Muscle of leg (tissue), 11 donors: ENCODE results near the gene BNC2. TPM values are rescaled to one million over a fixed set of nuclear protein-coding genes. Genes with fewer than 3 reads are reported as not detected.
A peak's percentile ranks its signal among the peaks of the same experiment; 100 is the strongest.

ENCODE experiments used
- DNase-seq: peaks from one replicate; pipeline ENCODE4 v3.0.0; 2013
- H3K27ac ChIP-seq: one replicate; pipeline ENCODE4 v1.5.1; 2013; ENCODE audit warnings: mild to moderate bottlenecking, low read length, control low read depth
- H3K27me3 ChIP-seq: one replicate; pipeline ENCODE4 v1.6.1; 2013; ENCODE audit warnings: low read length; ENCODE audit not compliant: control insufficient read depth, insufficient read depth
- H3K36me3 ChIP-seq: one replicate; pipeline ENCODE4 v1.6.1; 2013; ENCODE audit warnings: low read length; ENCODE audit not compliant: control insufficient read depth, insufficient read depth
- H3K4me1 ChIP-seq: one replicate; pipeline ENCODE4 v1.6.1; 2013; ENCODE audit warnings: low read length; ENCODE audit not compliant: control insufficient read depth, insufficient read depth
- H3K4me3 ChIP-seq: one replicate; pipeline ENCODE4 v1.5.1; 2013; ENCODE audit warnings: low read length, control low read depth
- H3K9me3 ChIP-seq: replicated peaks from 2 replicates; pipeline ENCODE4 v1.6.1; 2013; ENCODE audit warnings: low read depth, low read length; ENCODE audit not compliant: control insufficient read depth
- WGBS: methylation state at CpG from one replicate; pipeline ENCODE4 v1.1.5; 2013; ENCODE audit warnings: missing lambda C conversion rate; ENCODE audit not compliant: insufficient coverage; 5-methylcytosine and 5-hydroxymethylcytosine counted together
- polyA plus RNA-seq, 8 donors: library from polyadenylated mRNA; unstranded; fragments of 120-200 nt; gene quantifications; one replicate each; pipeline versions ENCODE4 v1.2.1 to v1.2.3, GENCODE V29; 2013; ENCODE audit warnings: inconsistent platforms in 1 of 8, low replicate concordance in 1 of 8; ENCODE audit not compliant: insufficient read length in 8 of 8, insufficient read depth in 1 of 8
- total RNA-seq: library from RNA; stranded (reverse); fragments of 120-200 nt; gene quantifications from one replicate; pipeline ENCODE4 v1.2.4, GENCODE V29; 2013

Gene BNC2
- total and polyA plus RNA-seq, 9 donors = 4.7 to 24.0 (median 7.6) TPM

DNA sequence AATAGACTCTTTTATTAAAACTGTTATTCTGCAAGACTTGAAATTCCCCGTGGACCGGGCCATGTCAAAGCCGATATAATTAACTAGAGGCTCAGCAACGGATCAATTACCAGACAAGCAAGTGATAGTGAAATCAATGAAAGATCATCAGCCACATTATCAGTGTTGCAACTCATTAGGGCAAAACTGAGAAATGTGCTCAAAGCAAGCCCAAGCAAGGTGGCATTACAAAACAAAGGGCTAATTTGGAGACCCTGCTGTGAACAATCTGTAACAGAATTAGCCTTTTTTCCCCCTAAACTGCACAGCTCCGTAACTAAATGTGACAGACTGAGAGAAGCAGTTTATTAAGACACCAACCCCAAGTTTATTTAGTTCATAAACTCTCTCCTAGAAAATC is 140.3 kb downstream of the BNC2 start:
- Histone ChIP-seq H3K27ac (no peak overlapping the region), H3K36me3 (no peaks in the 10 kb centered on the region), H3K9me3 (no peaks in the 10 kb centered on the region), H3K27me3 (no peaks in the 10 kb centered on the region), H3K4me3 (no peak overlapping the region), H3K4me1 (peaks cover 5% of the 10 kb centered on the region)
- DNase-seq = no peak
- WGBS = 57% methylated on average over 1 of the region's 5 CpGs

- 56% methylated on average over 3 of the region's 4 CpGs for WGBS
- peaks cover 5% of the 10 kb centered on the region for H3K4me1 ChIP-seq
- DNase-seq = no peak
- H3K36me3 ChIP-seq = no peaks in the 10 kb centered on the region
- no peaks in the 10 kb centered on the region for H3K9me3 ChIP-seq
- H3K27me3 ChIP-seq = no peaks in the 10 kb centered on the region
- no peak overlapping the region for H3K27ac ChIP-seq
- no peak overlapping the region for H3K4me3 ChIP-seq
These were observed 140.8 kb downstream of the BNC2 start for GRCh38 chr9:16729651-16730050.

- H3K4me1 ChIP-seq = peaks cover 5% of the 10 kb centered on the region
- 45% methylated on average over 1 of the region's 3 CpGs for WGBS
These were observed 142.3 kb downstream of the BNC2 start for GRCh38 chr9:16728137-16728508.

GRCh38 chr9:16727452-16728136 is 142.9 kb downstream of the BNC2 start:
- H3K27me3 ChIP-seq = no peaks in the 10 kb centered on the region
- peak; percentile 77 for DNase-seq

More at GRCh38 chr9:16728137-16728508, 142.3 kb downstream of the BNC2 start:
- Histone ChIP-seq H3K36me3 (no peaks in the 10 kb centered on the region), H3K9me3 (no peaks in the 10 kb centered on the region), H3K4me3 (no peak overlapping the region), H3K27me3 (no peaks in the 10 kb centered on the region), H3K27ac (no peak overlapping the region)
- peak; percentile 38 for DNase-seq

GRCh38 chr9:16726718-16727451 is 143.6 kb downstream of the BNC2 start:
- H3K27me3 ChIP-seq = no peaks in the 10 kb centered on the region
- DNase-seq = peak; percentile 91
- H3K4me3 ChIP-seq = peak overlapping the region; percentile 55
- no peaks in the 10 kb centered on the region for H3K9me3 ChIP-seq
- H3K36me3 ChIP-seq = no peaks in the 10 kb centered on the region
- WGBS = under 1% methylated on average over 49 of the region's 60 CpGs
- peaks cover 5% of the 10 kb centered on the region for H3K4me1 ChIP-seq
- H3K27ac ChIP-seq = peak overlapping the region; percentile 74

More at GRCh38 chr9:16727452-16728136, 142.9 kb downstream of the BNC2 start:
- Histone ChIP-seq H3K36me3 (no peaks in the 10 kb centered on the region), H3K4me1 (peaks cover 5% of the 10 kb centered on the region), H3K9me3 (no peaks in the 10 kb centered on the region), H3K4me3 (peak overlapping the region; percentile 55), H3K27ac (peak overlapping the region; percentile 74)
- 0% methylated on average over 1 of the region's 7 CpGs for WGBS

DNA sequence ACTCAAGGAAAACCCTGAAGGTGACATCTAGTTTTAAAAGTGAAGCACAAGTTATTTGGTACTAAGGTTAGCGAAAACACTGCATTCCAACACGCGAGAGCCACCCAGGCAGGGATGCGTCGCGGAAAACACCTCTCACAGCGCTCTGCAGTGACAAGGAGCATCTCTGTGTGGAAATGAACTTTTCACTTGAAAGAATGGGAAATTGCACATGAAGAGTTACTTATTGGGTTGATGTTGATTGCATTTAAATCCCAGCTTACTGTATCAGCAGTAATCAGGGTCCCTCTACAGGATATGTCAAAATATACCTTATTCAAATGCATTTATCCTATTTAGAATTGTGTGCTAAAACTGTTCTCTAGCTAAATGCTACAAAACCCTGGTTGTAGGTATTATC is 144.4 kb downstream of the BNC2 start:
- Histone ChIP-seq H3K27ac (peak overlapping the region; percentile 74), H3K36me3 (no peaks in the 10 kb centered on the region), H3K4me1 (peaks cover 8% of the 10 kb centered on the region), H3K9me3 (no peaks in the 10 kb centered on the region), H3K4me3 (peak overlapping the region; percentile 55), H3K27me3 (no peaks in the 10 kb centered on the region)
- peak; percentile 85 for DNase-seq
- WGBS = no CpG with 5 or more reads among the region's 7 CpGs

- Histone ChIP-seq H3K4me1 (peaks cover 8% of the 10 kb centered on the region), H3K27ac (no peak overlapping the region), H3K4me3 (no peak overlapping the region), H3K9me3 (no peaks in the 10 kb centered on the region), H3K27me3 (no peaks in the 10 kb centered on the region), H3K36me3 (no peaks in the 10 kb centered on the region)
- no peak for DNase-seq
- no CpG with 5 or more reads among the region's 3 CpGs for WGBS
These were observed 145.4 kb downstream of the BNC2 start for GRCh38 chr9:16725066-16725465.

DNA sequence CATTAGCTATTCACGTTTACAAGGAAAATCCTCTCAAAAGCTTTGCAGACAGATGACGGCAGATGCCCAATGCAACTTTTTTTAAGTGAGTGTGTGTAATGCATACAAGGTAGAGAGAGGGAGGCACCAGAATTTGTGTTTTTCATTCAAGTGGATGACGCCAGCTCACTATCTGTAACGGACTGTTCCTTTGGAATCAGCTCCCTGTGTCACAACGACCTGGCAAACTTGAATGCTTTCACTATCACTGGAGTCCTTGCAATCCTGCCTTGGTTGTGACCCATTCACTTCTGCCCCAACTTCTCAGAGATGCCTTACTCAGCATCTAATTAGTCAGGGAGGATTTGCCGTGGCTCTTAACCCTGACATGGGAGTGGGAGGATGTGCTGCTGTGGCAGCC is 148.5 kb downstream of the BNC2 start:
- 73% methylated on average over 2 of the region's 6 CpGs for WGBS
- DNase-seq = no peak
- H3K4me1 ChIP-seq = peaks cover 3% of the 10 kb centered on the region
- H3K9me3 ChIP-seq = no peaks in the 10 kb centered on the region
- H3K27ac ChIP-seq = no peak overlapping the region
- no peaks in the 10 kb centered on the region for H3K36me3 ChIP-seq
- no peaks in the 10 kb centered on the region for H3K27me3 ChIP-seq
- H3K4me3 ChIP-seq = no peak overlapping the region

GRCh38 chr9:16720386-16720785 is 150.1 kb downstream of the BNC2 start:
- Histone ChIP-seq H3K4me1 (peaks cover 3% of the 10 kb centered on the region), H3K27ac (no peak overlapping the region), H3K27me3 (no peaks in the 10 kb centered on the region), H3K9me3 (no peaks in the 10 kb centered on the region), H3K36me3 (no peaks in the 10 kb centered on the region), H3K4me3 (no peak overlapping the region)
- DNase-seq = no peak
- no CpG with 5 or more reads among the region's 3 CpGs for WGBS

- H3K27ac ChIP-seq = no peak overlapping the region
- peaks cover 3% of the 10 kb centered on the region for H3K4me1 ChIP-seq
- no peak overlapping the region for H3K4me3 ChIP-seq
- H3K27me3 ChIP-seq = no peaks in the 10 kb centered on the region
- H3K9me3 ChIP-seq = no peaks in the 10 kb centered on the region
- H3K36me3 ChIP-seq = no peaks in the 10 kb centered on the region
- WGBS = 40% methylated on average over 1 of the region's 4 CpGs
- no peak for DNase-seq
These were observed 150.5 kb downstream of the BNC2 start for GRCh38 chr9:16719921-16720320.
